ENCODE measurements around the gene CILP.
"Not testable (repeated sequence)": the region's sequence is repeated elsewhere in the genome, so short reads cannot be mapped to it uniquely, and the experiment has no call there.

Gene CILP

GRCh38 chr15:65210770-65211481, at the start of gene CILP:
Gene CILP, minus strand, starts transcription at chr15:65211473. Its CDS starts 1,718 bp downstream, at chr15:65209755.
- no peak for DNase-seq (ENCODE audit: low read depth, low spot score)
- no peak within 1 kb of the TSS for H3K27ac ChIP-seq

DNA sequence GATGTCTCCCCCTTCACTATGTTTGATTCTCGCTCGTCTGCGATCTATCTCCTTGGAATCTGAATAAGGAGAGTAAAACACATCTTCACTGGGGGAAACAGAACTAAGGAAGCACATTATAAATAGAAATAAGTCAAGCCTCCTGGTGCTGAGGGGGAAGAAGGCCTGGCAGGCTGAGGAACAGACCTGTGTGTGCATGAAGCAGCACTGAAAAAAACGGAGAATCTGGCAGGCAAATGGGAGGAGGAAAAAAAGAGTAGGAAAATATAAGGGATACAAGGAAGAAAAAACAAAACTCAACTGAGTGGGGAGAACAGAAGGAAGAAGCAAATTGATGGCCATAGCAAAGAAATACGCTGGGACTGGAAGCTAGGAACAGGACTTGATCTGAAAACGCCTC, 49.7 kb upstream of the CILP start:
- H3K27ac ChIP-seq: no peak overlapping the region
- DNase-seq (ENCODE audit: low read depth, low spot score): no peak

- DNase-seq (ENCODE audit: low read depth, low spot score): no peak
- no peak overlapping the region for H3K27ac ChIP-seq
Observed at GRCh38 chr15:65259367-65259797, 48.1 kb upstream of the CILP start.

DNA sequence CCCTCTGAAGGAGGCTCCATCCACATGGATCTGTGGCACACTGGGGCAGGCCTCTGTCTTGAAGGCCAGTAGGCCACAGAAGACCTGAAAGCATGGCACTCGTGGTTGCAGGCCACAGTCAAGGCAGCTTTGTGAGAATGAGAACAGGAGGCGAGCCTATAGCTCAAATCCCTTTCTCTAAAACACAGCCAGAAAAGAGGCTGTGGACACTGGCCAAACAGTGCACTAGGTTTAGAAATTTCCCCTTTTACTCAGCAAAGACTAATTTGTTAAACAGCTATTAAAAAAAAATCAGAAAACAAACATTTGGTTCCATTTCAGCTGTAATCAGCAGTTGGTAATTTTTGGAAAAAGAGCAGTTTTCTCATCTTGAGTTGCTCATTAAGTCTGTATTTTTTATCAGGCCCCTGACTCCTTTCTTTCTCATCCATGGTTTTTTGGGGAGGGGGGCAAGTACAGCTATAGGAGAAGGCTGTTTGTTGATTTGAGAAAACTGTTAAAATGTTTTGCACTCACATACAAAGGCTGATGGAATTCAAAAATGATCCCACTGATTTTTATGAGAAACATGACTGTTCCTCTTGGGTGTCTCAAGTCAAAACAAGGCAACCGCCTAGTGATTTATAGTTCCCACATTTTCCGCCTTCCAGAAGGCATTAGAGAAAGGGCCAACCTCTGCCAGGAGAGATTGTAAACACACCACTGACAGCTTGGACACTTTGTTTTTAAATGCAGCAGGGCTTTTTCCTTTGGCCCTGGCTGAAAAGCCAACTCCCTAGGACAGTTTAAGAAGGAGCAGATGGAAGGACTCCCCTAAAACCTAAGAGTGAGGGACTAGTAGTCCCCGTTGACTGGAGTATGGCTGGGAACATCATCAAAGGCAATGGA, 47.3 kb upstream of the CILP start:
- DNase-seq (ENCODE audit: low read depth, low spot score): no peak
- no peak overlapping the region for H3K27ac ChIP-seq

DNA sequence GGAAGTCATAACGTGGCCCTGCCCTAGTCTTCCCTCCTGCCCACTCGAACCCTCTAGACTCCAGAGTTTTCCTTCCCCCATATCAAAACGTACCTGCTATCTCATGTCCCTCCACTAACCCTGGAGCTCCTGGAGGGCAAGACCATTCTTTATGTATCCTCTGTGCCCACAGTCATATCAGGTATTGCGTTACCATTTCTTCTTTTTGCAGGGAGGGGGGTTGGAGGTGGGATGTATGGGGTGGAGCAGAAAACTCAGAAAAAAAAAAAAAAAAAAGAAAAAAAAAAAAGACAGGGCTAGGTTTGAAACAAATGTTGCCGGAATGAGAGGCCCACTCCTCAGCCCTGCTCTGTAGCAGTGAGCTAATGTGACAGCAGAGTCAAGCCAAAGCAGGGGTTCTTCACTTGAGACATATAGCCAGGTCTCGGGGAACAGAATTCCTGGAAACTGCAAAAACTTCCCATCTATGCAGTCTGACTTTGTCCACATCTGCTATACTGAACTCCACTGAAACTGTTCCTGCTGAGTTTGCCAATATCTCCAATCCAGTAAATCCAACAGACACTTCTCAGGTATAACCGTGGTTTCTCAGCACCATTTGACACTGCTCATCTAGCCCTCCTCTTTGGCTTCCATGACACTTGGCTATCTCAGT, 44.3 kb upstream of the CILP start:
- no peak for DNase-seq (ENCODE audit: low read depth, low spot score)
- no peak overlapping the region for H3K27ac ChIP-seq

GRCh38 chr15:65254758-65255157, 43.5 kb upstream of the CILP start:
- DNase-seq (ENCODE audit: low read depth, low spot score): no peak
- H3K27ac ChIP-seq: no peak overlapping the region

- no peak overlapping the region for H3K27ac ChIP-seq
- DNase-seq (ENCODE audit: low read depth, low spot score): no peak
Observed at GRCh38 chr15:65254356-65254755, 43.1 kb upstream of the CILP start.

GRCh38 chr15:65249641-65250040, 38.4 kb upstream of the CILP start:
- DNase-seq (ENCODE audit: low read depth, low spot score): no peak
- H3K27ac ChIP-seq: no peak overlapping the region

DNA sequence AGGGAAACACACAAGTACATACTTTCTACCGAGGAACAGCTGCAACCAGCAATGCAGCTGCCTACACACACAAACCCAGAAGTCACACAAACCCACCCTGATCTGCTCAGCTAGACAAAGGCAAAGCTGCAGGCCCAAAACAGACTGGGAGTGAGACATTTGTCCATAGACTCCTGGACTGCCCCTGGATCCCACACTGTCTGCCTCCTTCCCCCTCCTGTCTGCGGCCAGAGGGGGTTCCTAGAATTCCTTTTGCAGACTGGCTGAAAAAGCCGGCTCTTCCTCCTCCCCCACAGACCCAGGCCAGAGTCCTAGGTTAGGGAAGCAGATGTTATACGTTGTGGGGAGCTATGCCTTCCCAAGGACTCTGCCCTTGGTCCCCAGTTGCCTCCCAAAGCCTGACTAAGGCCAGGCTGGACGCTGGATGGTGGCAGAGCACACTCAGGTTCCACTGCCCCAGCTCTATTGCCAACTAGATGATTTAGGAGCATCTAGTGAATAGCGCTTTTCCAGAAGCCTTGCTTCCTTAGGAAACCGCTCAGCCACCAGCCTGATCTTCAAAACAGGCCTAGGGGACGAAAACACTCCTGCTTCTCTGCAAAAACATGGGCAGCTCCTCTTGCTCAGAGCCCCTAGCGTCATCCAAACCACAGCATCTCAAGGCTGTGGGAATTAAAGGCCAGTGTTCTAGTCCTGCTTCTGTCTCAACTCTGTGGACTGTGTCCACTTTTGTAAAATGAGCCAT, 37.4 kb upstream of the CILP start:
- DNase-seq (ENCODE audit: low read depth, low spot score): no peak
- no peak overlapping the region for H3K27ac ChIP-seq

GRCh38 chr15:65246939-65247338, 35.7 kb upstream of the CILP start:
- DNase-seq (ENCODE audit: low read depth, low spot score): no peak
- H3K27ac ChIP-seq: no peak overlapping the region

DNA sequence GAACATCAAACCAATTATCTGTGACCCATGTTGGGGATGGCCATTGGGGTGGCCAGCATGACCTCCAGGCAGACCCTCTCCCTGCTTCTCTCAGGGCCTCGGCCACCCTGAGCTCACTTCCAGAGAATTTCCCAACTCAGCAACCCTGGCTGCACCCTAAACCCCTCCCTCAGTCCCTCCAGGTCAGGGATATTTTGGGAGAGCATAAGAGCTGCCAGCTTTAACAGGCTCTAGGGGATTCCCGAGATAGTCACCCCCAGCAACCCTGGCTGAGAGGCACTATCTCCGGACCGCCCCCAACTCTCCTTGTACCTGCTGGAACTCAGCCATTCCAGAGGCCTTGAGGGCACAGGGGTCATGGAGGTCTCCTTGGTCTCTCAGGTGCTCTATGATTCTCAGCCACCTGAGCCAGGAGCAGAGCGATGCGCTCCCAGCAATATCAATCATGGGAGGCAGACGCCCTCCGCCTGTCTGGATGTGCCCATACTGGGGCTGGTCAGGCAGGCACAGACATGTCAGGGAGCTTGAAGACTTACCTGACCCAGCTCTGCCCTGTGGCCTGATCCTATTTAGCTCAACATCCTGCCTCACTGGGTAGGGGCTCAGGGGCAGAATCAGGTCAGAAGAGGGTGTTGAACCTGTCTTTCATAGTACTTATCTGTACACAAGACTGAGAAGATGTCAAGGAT, 34.9 kb upstream of the CILP start:
- peak; percentile 33 for DNase-seq (ENCODE audit: low read depth, low spot score)
- no peak overlapping the region for H3K27ac ChIP-seq

GRCh38 chr15:65245096-65245856, 34.0 kb upstream of the CILP start:
- H3K27ac ChIP-seq: no peak overlapping the region
- DNase-seq (ENCODE audit: low read depth, low spot score): no peak

DNA sequence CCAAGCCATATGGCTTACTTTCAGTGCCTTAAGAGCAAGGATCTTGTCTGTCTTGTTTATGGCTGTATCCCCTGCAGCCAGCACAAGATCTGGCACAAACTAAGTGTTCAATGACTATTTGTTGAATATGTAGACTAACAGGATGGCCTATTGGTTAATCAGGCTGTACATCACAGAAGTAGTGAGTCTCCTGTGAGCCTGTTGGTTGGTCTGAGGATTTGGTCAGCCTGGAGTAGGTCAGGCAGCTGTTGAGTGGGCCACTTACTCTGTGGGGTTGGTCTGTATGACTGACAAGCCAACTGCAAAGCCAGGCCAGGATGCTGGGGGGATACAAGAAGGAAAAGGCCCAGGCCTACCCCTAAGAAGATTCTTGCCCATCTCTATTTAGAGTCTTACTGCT, 33.4 kb upstream of the CILP start:
- H3K27ac ChIP-seq: no peak overlapping the region
- DNase-seq (ENCODE audit: low read depth, low spot score): no peak

DNA sequence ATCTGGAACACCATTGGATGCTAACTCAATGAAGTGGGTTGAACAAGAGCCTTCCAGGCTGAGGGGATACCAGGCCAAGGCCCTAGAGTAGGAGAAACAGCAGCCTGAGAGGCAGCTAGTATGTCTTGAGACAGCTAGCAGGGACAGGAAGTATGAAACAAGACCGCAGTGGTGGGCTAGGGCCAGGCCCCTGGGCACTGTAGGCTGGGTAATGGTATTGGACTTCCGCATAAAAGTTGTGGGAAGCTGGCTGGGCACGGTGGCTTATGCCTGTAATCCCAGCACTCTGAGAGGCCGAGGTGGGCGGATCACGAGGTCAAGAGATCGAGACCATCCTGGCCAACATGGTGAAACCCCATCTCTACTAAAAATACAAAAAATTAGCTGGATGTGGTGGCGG, 25.2 kb upstream of the CILP start:
- not testable (repeated sequence) for H3K27ac ChIP-seq; DNase-seq (ENCODE audit: low read depth, low spot score)

GRCh38 chr15:65233696-65234095, 22.4 kb upstream of the CILP start:
- no peak overlapping the region for H3K27ac ChIP-seq
- DNase-seq (ENCODE audit: low read depth, low spot score): no peak

- no peak overlapping the region for H3K27ac ChIP-seq
- no peak for DNase-seq (ENCODE audit: low read depth, low spot score)
Observed at GRCh38 chr15:65232520-65232919, 21.2 kb upstream of the CILP start.

DNA sequence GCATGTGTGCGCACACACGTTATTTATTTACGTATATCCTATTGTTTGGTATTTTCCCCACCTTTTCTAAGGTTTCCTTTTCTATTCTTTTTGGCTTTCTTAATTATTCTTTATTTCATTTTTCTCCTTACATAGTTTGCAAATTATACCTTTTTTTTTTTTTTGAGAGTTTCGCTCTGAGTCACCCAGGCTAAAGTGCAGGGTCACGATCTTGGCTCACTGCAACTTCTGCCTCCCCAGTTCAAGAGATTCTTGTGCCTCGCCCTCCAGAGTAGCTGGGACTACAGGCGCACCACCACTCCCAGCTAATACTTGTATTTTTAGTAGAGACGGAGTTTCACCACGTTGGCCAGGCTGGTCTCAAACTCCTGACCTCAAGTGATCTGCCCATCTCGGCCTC, 20.0 kb upstream of the CILP start:
- no peak for DNase-seq (ENCODE audit: low read depth, low spot score)
- no peak overlapping the region for H3K27ac ChIP-seq

GRCh38 chr15:65226901-65227300, 15.6 kb upstream of the CILP start:
- not testable (repeated sequence) for DNase-seq (ENCODE audit: low read depth, low spot score); H3K27ac ChIP-seq

DNA sequence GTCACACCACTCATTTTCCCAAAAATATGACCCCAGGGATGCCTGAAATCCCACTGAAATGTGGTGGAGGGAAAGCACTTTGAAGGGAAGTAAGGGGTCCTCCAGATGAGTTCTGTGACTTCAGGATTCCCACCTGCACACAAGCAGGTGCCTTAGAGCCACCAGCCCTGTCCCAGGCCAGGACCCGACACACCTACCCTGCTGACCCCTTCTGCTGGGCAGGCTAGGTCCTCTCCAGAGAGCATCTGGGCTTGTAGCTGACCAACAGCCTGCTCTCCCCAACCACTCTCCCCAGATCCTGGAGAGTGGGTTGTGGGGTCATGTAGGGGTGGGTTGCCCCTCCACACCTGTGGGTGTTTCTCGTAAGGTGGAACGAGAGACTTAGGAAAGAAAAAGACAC, 14.9 kb upstream of the CILP start:
- DNase-seq (ENCODE audit: low read depth, low spot score): no peak
- no peak overlapping the region for H3K27ac ChIP-seq

All from epithelial cell of prostate (primary cell).